H9 (cell line): ENCODE data around the gene COPE. TPM values are rescaled to one million over a fixed set of nuclear protein-coding genes. Genes with fewer than 3 reads are reported as not detected.

ENCODE experiments used
- DNase-seq: peaks from one replicate; pipeline ENCODE4 v3.0.0-alpha.2; 2017
- H2AFZ ChIP-seq: one replicate; pipeline ENCODE4 v1.6.1; 2013; ENCODE audit warnings: mild to moderate bottlenecking, low read length, control low read depth, moderate library complexity
- H2AK5ac ChIP-seq: 2 replicates; pipeline ENCODE4 v1.6.1; 2013; ENCODE audit warnings: low read length, control low read depth, mixed read lengths; ENCODE audit not compliant: insufficient read length
- H2BK120ac ChIP-seq: one replicate; pipeline ENCODE4 v1.6.1; 2013; ENCODE audit warnings: low read depth, mild to moderate bottlenecking, low read length, control low read depth, inconsistent platforms; ENCODE audit not compliant: poor library complexity, severe bottlenecking
- H2BK12ac ChIP-seq: 2 replicates; pipeline ENCODE4 v1.6.1; 2013; ENCODE audit warnings: low read length, control low read depth, mixed read lengths, low read depth; ENCODE audit not compliant: insufficient read length
- H2BK15ac ChIP-seq: 2 replicates; pipeline ENCODE4 v1.6.1; 2013; ENCODE audit warnings: low read depth, low read length, control low read depth
- H2BK20ac ChIP-seq: one replicate; pipeline ENCODE4 v1.6.1; 2013; ENCODE audit warnings: low read depth, mild to moderate bottlenecking, low read length, control low read depth, inconsistent platforms; ENCODE audit not compliant: poor library complexity, severe bottlenecking
- H2BK5ac ChIP-seq: 2 replicates; pipeline ENCODE4 v1.6.1; 2013; ENCODE audit warnings: low read length, control low read depth, mixed read lengths; ENCODE audit not compliant: insufficient read length
- H3K14ac ChIP-seq: 2 replicates; pipeline ENCODE4 v1.6.1; 2013; ENCODE audit warnings: low read length, control low read depth; ENCODE audit not compliant: insufficient read depth
- H3K18ac ChIP-seq: 2 replicates; pipeline ENCODE4 v1.6.1; 2013; ENCODE audit warnings: low read depth, mild to moderate bottlenecking, mixed read lengths, low read length, control low read depth; ENCODE audit not compliant: insufficient read length
- H3K23ac ChIP-seq: 2 replicates; pipeline ENCODE4 v1.6.1; 2013; ENCODE audit warnings: low read length, control low read depth, mixed read lengths, low read depth; ENCODE audit not compliant: insufficient read length
- H3K23me2 ChIP-seq: 2 replicates; pipeline ENCODE4 v1.6.1; 2013; ENCODE audit warnings: low read depth, mild to moderate bottlenecking, mixed read lengths, low read length, control low read depth; ENCODE audit not compliant: insufficient read length, poor library complexity, severe bottlenecking
- H3K27ac ChIP-seq: 2 replicates; pipeline ENCODE4 v1.5.1; 2013; ENCODE audit warnings: low read length, control low read depth, mixed read lengths, low read depth; ENCODE audit not compliant: insufficient read length
- H3K27me3 ChIP-seq: 2 replicates; pipeline ENCODE4 v1.6.1; 2013; ENCODE audit warnings: low read length, control low read depth, inconsistent platforms; ENCODE audit not compliant: insufficient read depth
- H3K4ac ChIP-seq: 2 replicates; pipeline ENCODE4 v1.6.1; 2013; ENCODE audit warnings: low read depth, mild to moderate bottlenecking, control low read depth, inconsistent platforms, low read length, moderate library complexity
- H3K4me1 ChIP-seq: 2 replicates; pipeline ENCODE4 v1.6.1; 2013; ENCODE audit warnings: low read length, control low read depth, inconsistent platforms; ENCODE audit not compliant: insufficient read depth
- H3K4me2 ChIP-seq: 2 replicates; pipeline ENCODE4 v1.6.1; 2013; ENCODE audit warnings: low read length, control low read depth, mixed read lengths; ENCODE audit not compliant: insufficient read length, insufficient read depth
- H3K56ac ChIP-seq: 2 replicates; pipeline ENCODE4 v1.6.1; 2013; ENCODE audit warnings: low read depth, mild to moderate bottlenecking, mixed read lengths, low read length, control low read depth; ENCODE audit not compliant: insufficient read length
- H3K79me1 ChIP-seq: 2 replicates; pipeline ENCODE4 v1.6.1; 2013; ENCODE audit warnings: low read depth, mild to moderate bottlenecking, moderate library complexity, low read length, control low read depth, inconsistent platforms; ENCODE audit not compliant: insufficient read depth, poor library complexity, severe bottlenecking
- H3K79me2 ChIP-seq: 2 replicates; pipeline ENCODE4 v1.6.1; 2013; ENCODE audit warnings: low read length, control low read depth, inconsistent platforms; ENCODE audit not compliant: insufficient read depth
- H3K9ac ChIP-seq: 2 replicates; pipeline ENCODE4 v1.6.1; 2013; ENCODE audit warnings: low read length, control low read depth, mixed read lengths; ENCODE audit not compliant: insufficient read length; ENCODE audit errors: extremely low read depth
- H3K9me3 ChIP-seq: one replicate; pipeline ENCODE4 v1.6.1; 2013; ENCODE audit warnings: low read depth, low read length, inconsistent platforms; ENCODE audit not compliant: control insufficient read depth
- H3T11ph ChIP-seq: one replicate; pipeline ENCODE4 v1.6.1; 2013; ENCODE audit warnings: mild to moderate bottlenecking, low read length, control low read depth, inconsistent platforms
- H4K20me1 ChIP-seq: one replicate; pipeline ENCODE4 v1.6.1; 2013; ENCODE audit not compliant: control insufficient read depth, insufficient read length, insufficient read depth
- H4K5ac ChIP-seq: 2 replicates; pipeline ENCODE4 v1.6.1; 2013; ENCODE audit warnings: low read depth, mild to moderate bottlenecking, mixed read lengths, low read length, control low read depth; ENCODE audit not compliant: insufficient read length
- H4K8ac ChIP-seq: replicated peaks from 2 replicates; pipeline ENCODE4 v1.6.1; 2013; ENCODE audit warnings: low read length, control low read depth, mixed read lengths, low read depth; ENCODE audit not compliant: insufficient read length
- H4K91ac ChIP-seq: 2 replicates; pipeline ENCODE4 v1.6.1; 2013; ENCODE audit warnings: low read depth, mild to moderate bottlenecking, moderate library complexity, mixed read lengths, low read length, control low read depth; ENCODE audit not compliant: insufficient read length
- H3K27ac Mint-ChIP-seq, 3 experiments: 2 replicates in 2 of 3; 3 replicates in 1 of 3; pipeline ENCODE4 v1.8.0; 2020 to 2021; ENCODE audit warnings: mixed read lengths in 3 of 3, mild to moderate bottlenecking in 1 of 3, moderate library complexity in 1 of 3
- H3K27me3 Mint-ChIP-seq: 2 replicates; pipeline ENCODE4 v1.8.0; 2021; ENCODE audit warnings: low read depth, mild to moderate bottlenecking, moderate library complexity, mixed read lengths
- H3K36me3 Mint-ChIP-seq, 3 experiments: 2 replicates in 2 of 3; 3 replicates in 1 of 3; pipeline ENCODE4 v1.8.0; 2020 to 2021; ENCODE audit warnings: low read depth in 3 of 3, mixed read lengths in 3 of 3; ENCODE audit not compliant: insufficient read depth in 1 of 3
- H3K4me1 Mint-ChIP-seq, 2 experiments: 2 replicates each; pipeline ENCODE4 v1.8.0; 2020; ENCODE audit warnings: mixed read lengths in 2 of 2
- H3K4me3 Mint-ChIP-seq, 2 experiments: 2 replicates in 1 of 2; 3 replicates in 1 of 2; pipeline ENCODE4 v1.8.0; 2020 to 2021; ENCODE audit warnings: mild to moderate bottlenecking in 2 of 2, mixed read lengths in 2 of 2, moderate library complexity in 1 of 2
- H3K9me3 Mint-ChIP-seq, 2 experiments: 2 replicates in 1 of 2; 3 replicates in 1 of 2; pipeline ENCODE4 v1.8.0; 2020; ENCODE audit warnings: mild to moderate bottlenecking in 2 of 2, mixed read lengths in 2 of 2, moderate library complexity in 1 of 2
- CTCF ChIP-seq: fragments of 200-600 bp; sonication (generic); conservative IDR thresholded peaks from 3 replicates; pipeline ENCODE4 v1.8.0; 2021; ENCODE audit warnings: antibody characterized with exemption, mild to moderate bottlenecking
- WGBS: extraction: QIAGEN DNeasy Blood & Tissue Kit; methylation state at CpG from one replicate; pipeline ENCODE4 v1.1.7; 2013; ENCODE audit warnings: missing lambda C conversion rate, low lambda C conversion rate, mixed read lengths; ENCODE audit not compliant: insufficient read length; ENCODE audit errors: extremely low coverage; 5-methylcytosine and 5-hydroxymethylcytosine counted together
- total RNA-seq: library from RNA; stranded (reverse); gene quantifications from 2 replicates; pipeline ENCODE4 v1.2.1, GENCODE V29; 2021

Gene COPE
- total RNA-seq, 1 experiment from 2014 or later = 198 TPM

DNA sequence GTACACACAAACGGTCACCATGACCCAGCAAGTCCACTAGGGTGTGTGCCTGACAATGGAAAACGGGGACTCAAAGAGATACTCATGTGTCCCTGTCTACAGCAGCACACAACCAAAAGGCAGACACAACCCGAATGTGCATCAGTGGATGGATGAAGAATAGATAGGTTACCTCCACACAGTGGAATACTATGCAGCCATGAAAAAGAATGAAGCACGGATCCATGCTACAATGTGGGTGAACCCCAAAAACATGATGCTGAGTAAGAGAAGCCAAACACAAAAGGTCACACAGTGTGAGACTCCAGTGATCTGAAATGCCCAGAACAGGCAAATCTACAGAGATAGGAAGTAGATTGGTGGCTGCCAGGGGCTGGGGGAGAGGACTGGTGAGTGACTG, 32.2 kb downstream of the COPE start:
- Histone ChIP-seq H3K14ac (no peak overlapping the region), H3K56ac (no peak overlapping the region), H3K4me1 (no peaks in the 10 kb centered on the region), H3K27ac (no peak overlapping the region), H3K9ac (no peak overlapping the region), H3T11ph (no peak overlapping the region), H2AK5ac (no peak overlapping the region), H2BK120ac (no peak overlapping the region), H3K23ac (no peak overlapping the region), H3K79me2 (no peaks in the 10 kb centered on the region), H4K91ac (no peak overlapping the region), H3K18ac (no peak overlapping the region), H2BK12ac (no peak overlapping the region), H3K79me1 (no peaks in the 10 kb centered on the region), H3K4me2 (no peak overlapping the region), H3K27me3 (no peaks in the 10 kb centered on the region), H4K5ac (no peak overlapping the region), H2BK15ac (no peak overlapping the region), H3K9me3 (no peaks in the 10 kb centered on the region), H4K20me1 (no peaks in the 10 kb centered on the region), H2BK20ac (no peak overlapping the region), H2BK5ac (no peak overlapping the region), H4K8ac (no peak overlapping the region), H2AFZ (no peak overlapping the region), H3K4ac (no peak overlapping the region), H3K23me2 (peaks cover 3% of the 10 kb centered on the region)
- Mint-ChIP-seq H3K27me3 (no peaks in the 10 kb centered on the region; the same call in 1 of the 2 replicates), H3K4me3 (no peak overlapping the region), H3K4me1 (no peaks in the 10 kb centered on the region), H3K27ac (no peak overlapping the region), H3K36me3 (peaks cover 14 to 39% (median 27%) of the 10 kb centered on the region in 3 experiments), H3K9me3 (no peaks in the 10 kb centered on the region; a peak in 2 of 5 replicates)
- no peak for DNase-seq
- no CpG with 5 or more reads among the region's 4 CpGs for WGBS
- no peak for TF ChIP-seq CTCF
